Glutamatergic neuron (in vitro differentiated cells): ENCODE results near the gene FHIT. TPM values are rescaled to one million over a fixed set of nuclear protein-coding genes. Genes with fewer than 3 reads are reported as not detected.

ENCODE experiments used
- DNase-seq: peaks from one replicate; pipeline ENCODE4 v3.0.0; 2022
- H3K27ac Mint-ChIP-seq: one replicate; pipeline ENCODE4 v1.8.0; 2020; ENCODE audit warnings: mild to moderate bottlenecking, mixed read lengths, inconsistent platforms; ENCODE audit not compliant: unreplicated experiment
- H3K27me3 Mint-ChIP-seq: one replicate; pipeline ENCODE4 v1.8.0; 2020; ENCODE audit warnings: mild to moderate bottlenecking, moderate library complexity, mixed read lengths, inconsistent platforms; ENCODE audit not compliant: unreplicated experiment
- H3K36me3 Mint-ChIP-seq: one replicate; pipeline ENCODE4 v1.8.0; 2020; ENCODE audit warnings: mild to moderate bottlenecking, mixed read lengths, inconsistent platforms; ENCODE audit not compliant: unreplicated experiment
- H3K4me1 Mint-ChIP-seq: one replicate; pipeline ENCODE4 v1.8.0; 2020; ENCODE audit warnings: mild to moderate bottlenecking, low read depth, mixed read lengths, inconsistent platforms; ENCODE audit not compliant: unreplicated experiment
- H3K4me3 Mint-ChIP-seq: one replicate; pipeline ENCODE4 v1.8.0; 2020; ENCODE audit warnings: mild to moderate bottlenecking, mixed read lengths, inconsistent platforms; ENCODE audit not compliant: unreplicated experiment
- H3K9me3 Mint-ChIP-seq: one replicate; pipeline ENCODE4 v1.8.0; 2020; ENCODE audit warnings: mild to moderate bottlenecking, moderate library complexity, mixed read lengths, inconsistent platforms; ENCODE audit not compliant: unreplicated experiment
- total RNA-seq: library from RNA; stranded (reverse); fragmentation: NEBNext Ultra II Directional; extraction: Animal tissue kit (Norgen Biotek cat#: 25700); gene quantifications from one replicate; pipeline ENCODE4 v1.2.1, GENCODE V29; 2021; ENCODE audit not compliant: unreplicated experiment
- TF ChIP-seq, protein P1 (sequence below): fragments of 200-600 bp; sonication (generic); IDR thresholded peaks from one replicate; pipeline ENCODE4 v1.5.0; 2021; ENCODE audit not compliant: partially characterized antibody, unreplicated experiment

Gene FHIT
- total RNA-seq, 1 donor from 2014 or later, result 15.2 TPM

DNA sequence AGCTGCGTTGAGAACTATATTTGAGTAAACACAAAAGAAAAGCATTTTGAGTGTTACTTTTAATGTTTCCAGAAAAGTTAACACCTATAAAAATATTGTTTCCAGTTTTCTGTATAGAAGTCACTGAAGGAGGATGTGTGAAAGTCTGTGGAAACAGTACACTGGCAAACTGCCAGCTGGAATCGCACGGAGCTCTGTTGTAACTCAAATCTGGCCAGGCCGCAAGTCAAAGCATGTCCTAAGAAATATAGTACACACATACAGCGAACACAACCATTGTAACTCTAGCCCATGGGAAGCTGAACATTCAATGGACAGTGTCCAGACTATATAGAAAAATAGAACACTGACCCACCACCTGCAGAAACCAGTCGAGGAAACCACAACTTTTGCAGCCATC, 657.2 kb downstream of the FHIT start:
- Mint-ChIP-seq H3K27ac (no peak overlapping the region), H3K9me3 (peaks cover 4% of the 10 kb centered on the region), H3K27me3 (no peaks in the 10 kb centered on the region), H3K4me1 (no peaks in the 10 kb centered on the region), H3K4me3 (no peak overlapping the region), H3K36me3 (no peaks in the 10 kb centered on the region)
- TF ChIP-seq, protein P1, sequence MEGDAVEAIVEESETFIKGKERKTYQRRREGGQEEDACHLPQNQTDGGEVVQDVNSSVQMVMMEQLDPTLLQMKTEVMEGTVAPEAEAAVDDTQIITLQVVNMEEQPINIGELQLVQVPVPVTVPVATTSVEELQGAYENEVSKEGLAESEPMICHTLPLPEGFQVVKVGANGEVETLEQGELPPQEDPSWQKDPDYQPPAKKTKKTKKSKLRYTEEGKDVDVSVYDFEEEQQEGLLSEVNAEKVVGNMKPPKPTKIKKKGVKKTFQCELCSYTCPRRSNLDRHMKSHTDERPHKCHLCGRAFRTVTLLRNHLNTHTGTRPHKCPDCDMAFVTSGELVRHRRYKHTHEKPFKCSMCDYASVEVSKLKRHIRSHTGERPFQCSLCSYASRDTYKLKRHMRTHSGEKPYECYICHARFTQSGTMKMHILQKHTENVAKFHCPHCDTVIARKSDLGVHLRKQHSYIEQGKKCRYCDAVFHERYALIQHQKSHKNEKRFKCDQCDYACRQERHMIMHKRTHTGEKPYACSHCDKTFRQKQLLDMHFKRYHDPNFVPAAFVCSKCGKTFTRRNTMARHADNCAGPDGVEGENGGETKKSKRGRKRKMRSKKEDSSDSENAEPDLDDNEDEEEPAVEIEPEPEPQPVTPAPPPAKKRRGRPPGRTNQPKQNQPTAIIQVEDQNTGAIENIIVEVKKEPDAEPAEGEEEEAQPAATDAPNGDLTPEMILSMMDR, result no peak
- no peak for DNase-seq

DNA sequence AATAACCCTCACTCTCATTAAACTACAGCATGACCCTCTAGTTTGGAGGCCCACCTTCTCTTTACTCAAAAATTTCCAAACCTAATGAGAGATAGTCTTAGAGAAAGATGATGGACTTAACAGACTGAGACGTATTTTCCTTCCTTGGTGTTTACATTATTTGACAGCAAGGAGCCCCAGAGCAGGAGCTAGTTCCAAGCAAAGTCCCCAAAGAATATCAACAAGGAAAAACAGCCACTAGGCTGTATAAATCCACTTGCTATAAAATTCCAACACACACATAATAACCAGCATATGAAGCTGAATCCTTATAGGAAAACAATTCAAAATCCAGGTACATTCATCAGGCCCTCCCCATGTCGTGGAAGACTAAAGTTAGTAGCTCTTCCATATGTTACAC, 660.0 kb downstream of the FHIT start:
- Mint-ChIP-seq H3K4me3 (no peak overlapping the region), H3K27me3 (no peaks in the 10 kb centered on the region), H3K36me3 (no peaks in the 10 kb centered on the region), H3K9me3 (peaks cover 2% of the 10 kb centered on the region), H3K27ac (no peak overlapping the region), H3K4me1 (no peaks in the 10 kb centered on the region)
- no peak for DNase-seq
- TF ChIP-seq, protein P1, result no peak

DNA sequence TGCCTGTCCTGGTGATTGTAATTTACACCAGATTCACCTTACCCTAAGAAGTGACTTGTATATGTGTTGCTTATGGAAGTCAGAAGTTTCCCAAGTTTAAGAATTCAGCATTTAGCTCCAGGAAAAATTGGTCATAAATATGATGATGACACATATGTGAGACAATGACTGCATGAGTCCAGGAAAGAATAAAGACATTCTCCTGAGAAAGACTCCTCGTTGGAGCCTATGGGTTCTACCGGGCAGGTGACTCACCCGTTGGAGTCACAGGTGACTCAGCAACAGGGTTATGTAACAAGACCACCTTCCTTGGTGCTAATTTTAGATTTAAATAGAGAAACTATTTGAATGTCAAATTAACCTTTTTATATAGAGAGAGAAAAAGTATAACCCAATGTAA, 662.4 kb downstream of the FHIT start:
- no peaks in the 10 kb centered on the region for H3K36me3 Mint-ChIP-seq

DNA sequence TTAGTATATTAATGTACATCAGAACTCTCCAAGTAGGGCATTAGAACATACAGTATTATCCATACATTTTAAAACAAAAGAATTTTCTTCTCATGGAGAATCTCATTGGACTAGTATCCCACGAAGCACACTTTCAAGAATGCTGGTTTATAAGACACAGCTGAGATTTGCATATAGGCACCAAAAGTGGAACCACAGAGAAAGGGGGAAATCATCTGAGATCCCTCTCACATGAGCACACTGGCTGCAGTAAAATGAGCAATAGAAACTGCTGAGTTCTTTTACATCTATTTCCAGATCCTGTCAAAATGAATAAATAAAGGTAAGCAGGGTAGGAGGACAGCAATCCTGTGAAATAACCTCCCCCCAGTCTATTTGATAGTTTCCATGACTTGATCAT, 665.3 kb downstream of the FHIT start:
- no peak overlapping the region for H3K27ac Mint-ChIP-seq
- DNase-seq, result no peak
- H3K4me1 Mint-ChIP-seq, result no peaks in the 10 kb centered on the region
- no peaks in the 10 kb centered on the region for H3K27me3 Mint-ChIP-seq
- no peaks in the 10 kb centered on the region for H3K36me3 Mint-ChIP-seq
- no peak overlapping the region for H3K4me3 Mint-ChIP-seq
- TF ChIP-seq, protein P1, result no peak
- peaks cover 2% of the 10 kb centered on the region for H3K9me3 Mint-ChIP-seq

More for the DNA sequence above, 662.4 kb downstream of the FHIT start:
- no peaks in the 10 kb centered on the region for H3K27me3 Mint-ChIP-seq
- no peaks in the 10 kb centered on the region for H3K4me1 Mint-ChIP-seq
- DNase-seq, result no peak
- peaks cover 2% of the 10 kb centered on the region for H3K9me3 Mint-ChIP-seq
- no peak overlapping the region for H3K27ac Mint-ChIP-seq
- no peak overlapping the region for H3K4me3 Mint-ChIP-seq
- TF ChIP-seq, protein P1, result no peak

DNA sequence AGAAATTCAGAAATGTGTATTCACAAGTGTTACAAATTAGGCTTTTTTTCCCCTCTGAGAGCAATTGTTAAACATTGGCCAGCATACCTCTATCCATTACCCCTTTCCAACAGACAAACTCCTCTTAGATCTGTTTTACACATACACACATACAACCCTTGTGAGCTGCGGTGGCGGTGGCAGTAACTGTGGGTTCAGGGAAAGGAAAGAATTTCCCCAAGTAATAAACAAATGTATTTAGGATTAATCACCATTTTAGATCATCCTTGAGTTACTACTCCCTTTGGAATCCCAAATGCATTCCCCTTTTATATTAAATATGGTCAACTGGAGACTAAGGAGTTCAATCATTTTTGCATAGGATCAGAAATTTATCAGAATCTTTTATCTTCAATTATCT, 667.0 kb downstream of the FHIT start:
- Mint-ChIP-seq H3K36me3 (no peaks in the 10 kb centered on the region), H3K27me3 (peaks cover 2% of the 10 kb centered on the region), H3K9me3 (peaks cover 2% of the 10 kb centered on the region), H3K4me3 (no peak overlapping the region), H3K4me1 (no peaks in the 10 kb centered on the region), H3K27ac (no peak overlapping the region)
- no peak for DNase-seq
- TF ChIP-seq, protein P1, result no peak
